Skeletal muscle tissue (tissue), 4 donors: Measurements from ENCODE around the gene ZNF865. TPM values are rescaled to one million over a fixed set of nuclear protein-coding genes. Genes with fewer than 3 reads are reported as not detected.

ENCODE experiments used
- H3K27ac ChIP-seq: one replicate; pipeline ENCODE4 v1.7.0; 2013; ENCODE audit warnings: mild to moderate bottlenecking, low read depth, low read length, inconsistent platforms
- H3K27me3 ChIP-seq, 3 donors: one replicate each; pipeline ENCODE4 v1.7.0; 2013; ENCODE audit warnings: low read length in 3 of 3; ENCODE audit not compliant: control insufficient read depth in 3 of 3, insufficient read depth in 3 of 3
- H3K36me3 ChIP-seq, 3 donors: one replicate each; pipeline ENCODE4 v1.7.0; 2013; ENCODE audit warnings: low read length in 3 of 3; ENCODE audit not compliant: control insufficient read depth in 3 of 3, insufficient read depth in 3 of 3
- H3K4me1 ChIP-seq, 3 donors: one replicate each; pipeline ENCODE4 v1.7.0; 2013; ENCODE audit warnings: low read length in 3 of 3, mild to moderate bottlenecking in 3 of 3; ENCODE audit not compliant: control insufficient read depth in 3 of 3, insufficient read depth in 3 of 3
- H3K4me3 ChIP-seq, 3 donors: one replicate each; pipeline ENCODE4 v1.7.0; 2013; ENCODE audit warnings: low read length in 3 of 3
- H3K9ac ChIP-seq, 3 donors: one replicate each; pipeline ENCODE4 v1.7.0; 2013; ENCODE audit warnings: low read length in 3 of 3, mild to moderate bottlenecking in 3 of 3, moderate library complexity in 2 of 3, low read depth in 1 of 3
- H3K9me3 ChIP-seq, 3 donors: one replicate each; pipeline ENCODE4 v1.7.0; 2013; ENCODE audit warnings: low read length in 3 of 3; ENCODE audit not compliant: control insufficient read depth in 3 of 3
- total RNA-seq: library from RNA; depleted of rRNA; stranded (reverse); fragments of >200 nt; gene quantifications from one replicate; pipeline ENCODE4 v1.2.3, GENCODE V29; 2014
- donor health status: Osteomylitis.

The ZNF865 gene
- total RNA-seq, 1 donor from 2014 or later = 1.0 TPM

- Histone ChIP-seq H3K27me3 (no peaks in the 10 kb centered on the region), H3K27ac (peak overlapping the region; percentile 99), H3K9ac (no peak overlapping the region), H3K4me1 (peaks cover 34 to 45% (median 45%) of the 10 kb centered on the region in 3 donors), H3K9me3 (no peaks in the 10 kb centered on the region), H3K4me3 (peak overlapping the region in 1 of 3 donors; percentile 100), H3K36me3 (peaks cover 0 to 7% (median 2%) of the 10 kb centered on the region in 3 donors)
Observed at GRCh38 chr19:55633861-55634260, 28.4 kb downstream of the ZNF865 start.

- Histone ChIP-seq H3K4me1 (peaks cover 45 to 59% (median 58%) of the 10 kb centered on the region in 3 donors), H3K9me3 (no peaks in the 10 kb centered on the region), H3K27ac (peak overlapping the region; percentile 99)
Observed at GRCh38 chr19:55635334-55635717, 29.9 kb downstream of the ZNF865 start.

GRCh38 chr19:55635856-55636440, 30.5 kb downstream of the ZNF865 start:
- Histone ChIP-seq H3K27ac (peak overlapping the region; percentile 99), H3K4me1 (peaks cover 48 to 63% (median 62%) of the 10 kb centered on the region in 3 donors), H3K36me3 (peaks cover 0 to 7% (median 2%) of the 10 kb centered on the region in 3 donors), H3K9me3 (no peaks in the 10 kb centered on the region), H3K4me3 (peak overlapping the region; percentile 100), H3K27me3 (no peaks in the 10 kb centered on the region), H3K9ac (peak overlapping the region; percentile 100)

More at GRCh38 chr19:55635334-55635717, 29.9 kb downstream of the ZNF865 start:
- peak overlapping the region; percentile 100 for H3K9ac ChIP-seq
- H3K36me3 ChIP-seq = peaks cover 0 to 7% (median 2%) of the 10 kb centered on the region in 3 donors
- peak overlapping the region; percentile 100 for H3K4me3 ChIP-seq
- H3K27me3 ChIP-seq = no peaks in the 10 kb centered on the region

DNA sequence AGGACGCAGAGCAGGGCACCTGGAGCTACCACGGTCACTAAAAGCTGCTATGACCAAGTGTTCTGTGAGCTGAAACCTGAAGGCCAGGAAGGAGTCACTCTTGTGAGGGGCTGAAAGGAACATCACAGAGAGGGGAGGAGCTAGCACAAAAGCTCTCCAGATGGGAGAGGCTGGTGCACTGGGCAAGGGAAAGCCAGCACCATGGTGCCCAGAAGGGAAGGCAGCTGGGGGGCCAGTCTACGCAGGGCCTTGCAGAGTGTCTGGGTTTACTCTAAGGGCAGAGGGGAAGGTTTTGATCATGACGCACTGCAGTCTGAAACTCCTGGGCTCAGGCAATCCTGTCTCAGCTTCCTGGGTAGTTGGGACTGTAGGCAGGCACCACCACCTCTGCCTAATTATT, 31.3 kb downstream of the ZNF865 start:
- Histone ChIP-seq H3K36me3 (peaks cover 0 to 7% (median 2%) of the 10 kb centered on the region in 3 donors), H3K9ac (peak overlapping the region in 2 of 3 donors; percentile 100), H3K4me3 (peak overlapping the region; percentile 29 to 100 (median 100)), H3K9me3 (no peaks in the 10 kb centered on the region), H3K27ac (no peak overlapping the region), H3K4me1 (peaks cover 52 to 66% (median 63%) of the 10 kb centered on the region in 3 donors), H3K27me3 (no peaks in the 10 kb centered on the region)

GRCh38 chr19:55637534-55637933, 32.1 kb downstream of the ZNF865 start:
- no peak overlapping the region for H3K27ac ChIP-seq
- peak overlapping the region in 1 of 3 donors; percentile 40 for H3K9ac ChIP-seq
- peak overlapping the region in 2 of 3 donors; percentile 22 to 31 for H3K4me3 ChIP-seq
- H3K36me3 ChIP-seq = peaks cover 0 to 7% (median 2%) of the 10 kb centered on the region in 3 donors
- peaks cover 57 to 70% (median 66%) of the 10 kb centered on the region in 3 donors for H3K4me1 ChIP-seq
- H3K27me3 ChIP-seq = no peaks in the 10 kb centered on the region
- no peaks in the 10 kb centered on the region for H3K9me3 ChIP-seq

GRCh38 chr19:55638864-55639359, 33.5 kb downstream of the ZNF865 start:
- Histone ChIP-seq H3K9ac (no peak overlapping the region), H3K36me3 (peaks cover 0 to 7% (median 2%) of the 10 kb centered on the region in 3 donors), H3K9me3 (no peaks in the 10 kb centered on the region), H3K27ac (no peak overlapping the region), H3K4me3 (no peak overlapping the region), H3K27me3 (no peaks in the 10 kb centered on the region), H3K4me1 (peaks cover 63 to 77% (median 74%) of the 10 kb centered on the region in 3 donors)

DNA sequence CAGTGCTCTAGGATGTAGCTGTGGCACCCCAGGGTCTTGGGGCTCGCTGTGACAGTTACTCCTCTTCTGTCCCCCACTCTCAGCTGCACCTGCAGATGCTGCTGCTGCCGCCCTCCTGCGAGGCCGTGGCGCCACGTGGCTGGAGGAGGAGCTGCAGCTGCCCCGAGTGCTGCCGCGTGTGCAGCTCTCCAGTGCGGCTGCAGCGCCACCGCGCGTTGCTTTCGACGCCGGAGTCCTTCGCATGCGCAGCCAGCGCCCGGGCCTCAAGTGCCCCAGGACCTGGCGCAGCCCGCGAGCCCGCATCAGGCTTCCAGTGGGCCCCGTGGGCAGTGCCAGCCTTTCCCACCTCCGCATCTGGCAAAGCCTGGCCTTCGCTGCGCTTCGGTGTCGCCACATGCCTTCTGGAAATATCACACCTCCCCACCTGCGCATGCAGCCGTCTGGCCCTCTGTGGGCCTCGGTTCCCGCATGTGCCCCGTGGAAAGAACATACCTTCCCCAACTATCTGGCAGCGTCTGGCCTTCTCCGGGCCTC, 34.7 kb downstream of the ZNF865 start:
- Histone ChIP-seq H3K4me1 (peaks cover 68 to 83% (median 78%) of the 10 kb centered on the region in 3 donors), H3K4me3 (peak overlapping the region; percentile 79 to 87 (median 81)), H3K36me3 (peaks cover 6 to 12% (median 7%) of the 10 kb centered on the region in 3 donors), H3K9ac (peak overlapping the region; percentile 82 to 90 (median 84)), H3K27me3 (no peaks in the 10 kb centered on the region), H3K27ac (peak overlapping the region; percentile 85), H3K9me3 (no peaks in the 10 kb centered on the region)

DNA sequence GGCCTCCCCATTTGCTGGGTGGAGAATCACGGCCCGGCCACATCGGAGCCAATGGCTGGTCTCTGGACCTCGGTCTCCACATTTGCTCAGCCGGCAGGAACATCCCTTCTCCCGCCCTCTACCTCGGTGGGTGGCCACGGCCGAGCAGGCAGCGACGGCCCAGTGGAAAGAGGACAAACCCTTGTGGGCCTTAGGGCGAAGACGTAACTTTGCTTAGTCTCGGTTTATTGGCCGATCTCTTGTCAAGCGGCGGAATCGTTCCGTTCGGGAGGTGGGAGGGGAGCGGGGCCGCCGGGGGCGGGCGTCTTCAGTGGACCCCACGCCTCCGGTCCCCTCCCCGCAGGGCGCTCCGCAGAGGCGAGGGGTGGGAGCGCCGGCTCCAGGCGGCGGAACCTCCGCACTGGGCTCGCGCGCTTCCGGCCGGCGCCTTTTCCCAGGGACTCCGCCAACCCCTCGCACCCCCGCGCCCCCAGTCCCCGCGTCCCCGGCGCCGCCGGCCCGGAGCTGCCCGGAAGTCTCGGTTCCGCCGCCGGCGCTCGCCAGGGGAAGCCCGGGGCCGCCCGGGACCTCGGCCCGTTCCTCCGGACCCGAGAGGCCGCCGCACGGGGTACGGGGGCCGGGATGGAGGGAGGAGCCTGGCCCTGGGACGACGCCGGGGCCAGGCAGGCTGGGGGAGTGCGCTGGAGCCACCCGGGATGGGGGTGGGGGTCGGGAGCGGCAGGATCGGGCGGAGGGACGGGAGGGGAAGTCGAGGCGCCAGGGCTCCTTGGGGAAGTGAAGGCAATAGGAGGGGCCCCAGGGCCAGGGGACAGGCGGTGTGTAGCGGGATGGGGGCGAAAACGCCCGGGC, 35.4 kb downstream of the ZNF865 start, which contains the start of gene ZNF580:
TSS of gene ZNF580 (plus strand) at position 426 of the 849 bp plus-strand sequence. CDS start 1,507 bp downstream, outside the sequence.
- H3K4me3 ChIP-seq = peak within 1 kb of the TSS; percentile 81 to 87 (median 86)
- peak within 1 kb of the TSS; percentile 82 to 90 (median 84) for H3K9ac ChIP-seq
- no peaks in the 10 kb centered on the region for H3K27me3 ChIP-seq
- H3K4me1 ChIP-seq = peaks cover 64 to 76% (median 74%) of the 10 kb centered on the region in 3 donors
- H3K9me3 ChIP-seq = no peaks in the 10 kb centered on the region
- peaks cover 10 to 17% (median 14%) of the 10 kb centered on the region in 3 donors for H3K36me3 ChIP-seq
- H3K27ac ChIP-seq = peak within 1 kb of the TSS; percentile 85

DNA sequence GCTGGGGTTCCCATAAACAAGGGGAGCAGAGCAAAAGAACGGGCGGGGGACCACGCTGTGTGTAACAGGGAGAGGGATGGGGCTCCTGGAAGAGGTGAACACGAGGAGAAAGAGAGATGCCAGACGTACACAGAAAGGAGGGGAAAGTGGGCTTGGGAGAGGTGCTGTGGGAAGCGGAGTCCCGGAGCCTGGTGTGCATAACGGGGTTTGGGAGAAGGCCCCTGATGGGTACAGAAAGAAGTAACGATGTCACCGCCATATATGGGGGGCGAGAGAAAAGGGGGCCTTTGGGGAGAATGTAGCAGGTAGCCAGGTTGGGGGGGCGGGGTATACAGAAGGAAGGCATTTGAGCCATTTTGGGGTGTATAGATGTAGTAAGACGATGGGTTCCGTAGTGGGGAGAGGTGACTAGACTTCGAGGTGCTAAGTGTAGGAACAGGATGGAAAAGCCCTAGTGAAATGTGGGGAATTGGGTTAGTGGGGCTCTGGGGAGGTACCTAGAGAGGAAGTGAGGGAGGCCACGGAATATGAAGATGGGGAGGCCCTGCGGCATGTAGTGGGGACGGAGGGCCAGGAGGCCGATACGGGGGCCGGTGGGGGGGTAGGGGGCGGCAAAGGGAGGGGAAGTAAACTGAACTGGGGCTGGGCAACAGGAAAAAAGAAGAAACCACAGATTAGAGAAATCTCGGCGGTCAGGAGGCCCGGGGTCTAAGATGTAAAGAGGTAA, 36.1 kb downstream of the ZNF865 start:
- Histone ChIP-seq H3K4me1 (peaks cover 56 to 68% (median 66%) of the 10 kb centered on the region in 3 donors), H3K9me3 (no peaks in the 10 kb centered on the region), H3K9ac (peak overlapping the region; percentile 52 to 90 (median 81)), H3K27me3 (no peaks in the 10 kb centered on the region), H3K36me3 (peaks cover 10 to 17% (median 14%) of the 10 kb centered on the region in 3 donors), H3K27ac (peak overlapping the region; percentile 85), H3K4me3 (peak overlapping the region; percentile 81 to 87 (median 86))
